ENCODE measurements around the gene ARL8A. TPM values are rescaled to one million over a fixed set of nuclear protein-coding genes. Genes with fewer than 3 reads are reported as not detected.

Gene ARL8A
- total RNA-seq, 1 donor from 2014 or later: 59.7 TPM

GRCh38 chr1:202151045-202151444 lies 6.5 kb upstream of the ARL8A start:
- Histone ChIP-seq H3K36me3 (ENCODE audit: control insufficient read depth, insufficient read depth, low read length) (no peaks in the 10 kb centered on the region), H3K27me3 (ENCODE audit: control insufficient read depth, insufficient read depth, low read length) (no peaks in the 10 kb centered on the region), H3K4me3 (ENCODE audit: low read depth, low read length) (no peak overlapping the region)
- TF ChIP-seq CTCF (IDR thresholded peaks at IDR 0.05; ENCODE audit: insufficient read depth, low read length, poor library complexity, severe bottlenecking): no peak
- no peak for DNase-seq (ENCODE audit: low read depth)

GRCh38 chr1:202150602-202151001 lies 6.1 kb upstream of the ARL8A start:
- TF ChIP-seq CTCF (IDR thresholded peaks at IDR 0.05; ENCODE audit: insufficient read depth, low read length, poor library complexity, severe bottlenecking): no peak
- Histone ChIP-seq H3K4me3 (ENCODE audit: low read depth, low read length) (no peak overlapping the region), H3K36me3 (ENCODE audit: control insufficient read depth, insufficient read depth, low read length) (no peaks in the 10 kb centered on the region), H3K27me3 (ENCODE audit: control insufficient read depth, insufficient read depth, low read length) (no peaks in the 10 kb centered on the region)
- no peak for DNase-seq (ENCODE audit: low read depth)

DNA sequence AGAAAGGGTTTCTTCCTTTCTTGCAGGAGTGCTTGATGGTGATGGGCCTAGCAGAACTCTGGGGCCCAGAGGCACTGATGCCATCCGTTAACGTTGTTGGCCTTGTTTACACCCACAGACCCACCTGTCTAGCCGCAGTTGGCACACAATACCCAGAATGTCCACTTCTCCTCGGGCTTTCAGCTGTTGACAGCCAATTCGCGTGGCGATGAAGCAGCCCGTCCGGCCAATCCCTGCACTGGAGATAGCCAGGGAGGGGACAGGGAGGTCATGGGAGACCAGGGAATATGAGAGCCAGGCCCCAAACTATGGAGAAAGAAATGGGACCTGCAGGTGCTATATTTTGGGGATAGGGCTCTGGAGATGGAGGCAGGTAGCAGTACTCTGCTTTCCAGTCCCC lies 5.7 kb upstream of the ARL8A start:
- no peaks in the 10 kb centered on the region for H3K36me3 ChIP-seq (ENCODE audit: control insufficient read depth, insufficient read depth, low read length)
- TF ChIP-seq CTCF (IDR thresholded peaks at IDR 0.05; ENCODE audit: insufficient read depth, low read length, poor library complexity, severe bottlenecking): no peak

DNA sequence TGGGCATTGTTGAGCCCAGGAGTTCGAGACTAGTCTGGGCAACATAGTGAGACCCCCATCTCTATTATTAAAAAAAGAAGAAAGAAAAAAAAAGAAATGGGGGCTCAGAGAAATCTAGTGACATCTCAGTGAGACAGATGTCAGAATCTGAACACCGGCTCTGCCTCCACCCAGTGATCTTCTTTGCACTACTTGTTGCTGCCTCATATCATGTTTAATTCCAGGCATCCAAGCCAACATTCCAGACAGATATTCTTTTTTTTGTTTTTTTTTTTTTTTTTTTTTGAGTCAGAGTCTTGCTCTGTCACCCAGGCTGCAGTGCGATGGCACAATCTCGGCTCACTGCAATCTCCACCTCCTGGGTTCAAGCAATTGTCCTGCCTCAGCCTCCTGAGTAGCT lies 5.0 kb upstream of the ARL8A start:
- no peak for DNase-seq (ENCODE audit: low read depth)
- no peaks in the 10 kb centered on the region for H3K27me3 ChIP-seq (ENCODE audit: control insufficient read depth, insufficient read depth, low read length)
- H3K4me3 ChIP-seq (ENCODE audit: low read depth, low read length): no peak overlapping the region
- H3K36me3 ChIP-seq (ENCODE audit: control insufficient read depth, insufficient read depth, low read length): no peaks in the 10 kb centered on the region
- no peak for TF ChIP-seq CTCF (IDR thresholded peaks at IDR 0.05; ENCODE audit: insufficient read depth, low read length, poor library complexity, severe bottlenecking)

More for the DNA sequence above, 5.7 kb upstream of the ARL8A start:
- no peaks in the 10 kb centered on the region for H3K27me3 ChIP-seq (ENCODE audit: control insufficient read depth, insufficient read depth, low read length)
- no peak for DNase-seq (ENCODE audit: low read depth)
- H3K4me3 ChIP-seq (ENCODE audit: low read depth, low read length): no peak overlapping the region

DNA sequence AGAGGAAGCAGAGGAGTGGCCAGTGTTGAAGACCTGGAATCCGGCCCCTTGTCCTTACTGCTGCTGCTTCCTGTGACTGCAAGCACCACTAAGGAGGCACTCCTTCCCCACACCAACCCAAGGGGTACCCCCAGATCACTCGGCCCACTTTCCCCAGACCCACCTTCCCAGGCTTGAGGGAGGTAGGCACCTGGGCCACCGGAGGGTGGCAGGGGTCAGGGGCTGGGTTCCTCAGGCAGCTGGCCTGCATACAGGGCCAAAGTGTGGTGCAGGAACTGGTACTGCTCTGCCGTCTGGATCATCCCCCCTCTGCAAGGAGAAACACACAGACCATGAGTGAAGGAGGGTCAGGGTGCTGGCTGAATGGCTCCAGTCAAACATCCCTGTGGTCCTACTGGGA lies 3.9 kb upstream of the ARL8A start:
- no peak for TF ChIP-seq CTCF (IDR thresholded peaks at IDR 0.05; ENCODE audit: insufficient read depth, low read length, poor library complexity, severe bottlenecking)
- H3K27me3 ChIP-seq (ENCODE audit: control insufficient read depth, insufficient read depth, low read length): no peaks in the 10 kb centered on the region
- H3K4me3 ChIP-seq (ENCODE audit: low read depth, low read length): no peak overlapping the region
- no peak for DNase-seq (ENCODE audit: low read depth)
- H3K36me3 ChIP-seq (ENCODE audit: control insufficient read depth, insufficient read depth, low read length): no peaks in the 10 kb centered on the region

- TF ChIP-seq CTCF (IDR thresholded peaks at IDR 0.05; ENCODE audit: insufficient read depth, low read length, poor library complexity, severe bottlenecking): no peak
- no peaks in the 10 kb centered on the region for H3K36me3 ChIP-seq (ENCODE audit: control insufficient read depth, insufficient read depth, low read length)
- H3K27me3 ChIP-seq (ENCODE audit: control insufficient read depth, insufficient read depth, low read length): no peaks in the 10 kb centered on the region
- H3K4me3 ChIP-seq (ENCODE audit: low read depth, low read length): no peak overlapping the region
- no peak for DNase-seq (ENCODE audit: low read depth)
These were observed 2.5 kb upstream of the ARL8A start for GRCh38 chr1:202146993-202147392.
